SJSA1 (cell line): Measurements from ENCODE around the gene CHAF1A. TPM values are rescaled to one million over a fixed set of nuclear protein-coding genes. Genes with fewer than 3 reads are reported as not detected.

Experiments used
- DNase-seq, 2 experiments: peaks; one replicate each; pipeline ENCODE4 v3.0.0-alpha.2; 2015 to 2020; ENCODE audit warnings: low spot score in 2 of 2, low read depth in 1 of 2
- H3K27ac ChIP-seq: fragments of 250-450 bp; sonication (Bioruptor Pico); 2 replicates; pipeline ENCODE4 v1.5.1; 2020; ENCODE audit warnings: mild to moderate bottlenecking, moderate library complexity
- H3K27me3 ChIP-seq: fragments of 250-450 bp; sonication (Bioruptor Pico); replicated peaks from 2 replicates; pipeline ENCODE4 v1.5.1; 2020; ENCODE audit warnings: mild to moderate bottlenecking, moderate library complexity
- H3K36me3 ChIP-seq: fragments of 250-450 bp; sonication (Bioruptor Pico); 2 replicates; pipeline ENCODE4 v1.5.1; 2020; ENCODE audit warnings: mild to moderate bottlenecking
- H3K4me1 ChIP-seq: fragments of 250-450 bp; sonication (Bioruptor Pico); replicated peaks from 2 replicates; pipeline ENCODE4 v1.6.1; 2021; ENCODE audit warnings: mild to moderate bottlenecking
- H3K4me3 ChIP-seq: fragments of 250-450 bp; sonication (Bioruptor Pico); 2 replicates; pipeline ENCODE4 v1.5.1; 2020; ENCODE audit warnings: mild to moderate bottlenecking
- H3K9me3 ChIP-seq: fragments of 250-450 bp; sonication (Bioruptor Pico); replicated peaks from 2 replicates; pipeline ENCODE4 v1.5.1; 2020; ENCODE audit warnings: mild to moderate bottlenecking
- total RNA-seq: library from RNA; depleted of rRNA; stranded (reverse); fragments of >200 nt; shearing (Covaris generic); gene quantifications from 2 replicates; pipeline ENCODE4 v1.2.3, GENCODE V29; 2014; rRNA removed

Gene CHAF1A
- total RNA-seq, 1 experiment from 2014 or later = 36.4 TPM

GRCh38 chr19:4492337-4493103 lies 90.1 kb downstream of the CHAF1A start:
- no peak overlapping the region for H3K4me3 ChIP-seq
- H3K4me1 ChIP-seq = no peaks in the 10 kb centered on the region
- no peaks in the 10 kb centered on the region for H3K27me3 ChIP-seq
- H3K27ac ChIP-seq = no peak overlapping the region
- H3K36me3 ChIP-seq = peaks cover 79% of the 10 kb centered on the region
- no peaks in the 10 kb centered on the region for H3K9me3 ChIP-seq
- DNase-seq = no peak

Other genes with a start within 250 kb of the CHAF1A start
- not detected in 2 replicates for gene CREB3L3, start 249.0 kb upstream of the CHAF1A start, total RNA-seq
- 18.4 and 25.9 TPM in 2 replicates for gene SIRT6, start 220.1 kb upstream of the CHAF1A start, total RNA-seq
- 0.05 and 0.09 TPM in 2 replicates for gene ANKRD24, start 220.0 kb upstream of the CHAF1A start, total RNA-seq
- not detected in 2 replicates for gene EBI3, start 173.1 kb upstream of the CHAF1A start, total RNA-seq
- 20.2 and 24.1 TPM in 2 replicates for gene YJU2, start 155.6 kb upstream of the CHAF1A start, total RNA-seq
- not detected in 2 replicates for gene SHD, start 123.4 kb upstream of the CHAF1A start, total RNA-seq
- not detected in 2 replicates for gene TMIGD2, start 100.3 kb upstream of the CHAF1A start, total RNA-seq
- 4.5 and 6.9 TPM in 2 replicates for gene FSD1, start 98.0 kb upstream of the CHAF1A start, total RNA-seq
- 1.9 and 3.1 TPM in 2 replicates for gene STAP2, start 63.8 kb upstream of the CHAF1A start, total RNA-seq
- 4.6 and 6.5 TPM in 2 replicates for gene MPND, start 59.1 kb upstream of the CHAF1A start, total RNA-seq
- gene SH3GL1, start 2.1 kb upstream of the CHAF1A start, total RNA-seq = 60.5 and 79.7 TPM in 2 replicates
- gene UBXN6, start 55.2 kb downstream of the CHAF1A start, total RNA-seq = 39.3 and 66.8 TPM in 2 replicates
- gene HDGFL2, start 69.7 kb downstream of the CHAF1A start, total RNA-seq = 58.7 and 71.4 TPM in 2 replicates
- gene PLIN4, start 115.8 kb downstream of the CHAF1A start, total RNA-seq = not detected in 2 replicates
- not detected in 2 replicates for gene PLIN5, start 132.6 kb downstream of the CHAF1A start, total RNA-seq
- gene LRG1, start 137.4 kb downstream of the CHAF1A start, total RNA-seq = not detected in 2 replicates
- gene SEMA6B, start 157.0 kb downstream of the CHAF1A start, total RNA-seq = 0.08 TPM in 1 of 2 replicates, not detected in the other
- gene TNFAIP8L1, start 236.9 kb downstream of the CHAF1A start, total RNA-seq = 5.0 and 7.4 TPM in 2 replicates